Measurements from ENCODE around the gene TDG.
"Not testable (repeated sequence)": the region's sequence is repeated elsewhere in the genome, so short reads cannot be mapped to it uniquely, and the experiment has no call there.

TDG gene

GRCh38 chr12:103962493-103962892 is 3.2 kb upstream of the TDG start:
- peak; percentile 16 for DNase-seq

- no peak for DNase-seq
Measured at GRCh38 chr12:103964805-103965204, 867 bp upstream of the TDG start.

GRCh38 chr12:103965255-103965589 is 450 bp upstream of the TDG start:
- DNase-seq = no peak

GRCh38 chr12:103966736-103967135 is 1.1 kb downstream of the TDG start:
- no peak for DNase-seq

- DNase-seq = no peak
Measured at GRCh38 chr12:103969391-103969790, 3.7 kb downstream of the TDG start.

GRCh38 chr12:103973909-103974308 is 8.2 kb downstream of the TDG start:
- DNase-seq = peak; percentile 15

GRCh38 chr12:103975368-103975767 is 9.7 kb downstream of the TDG start:
- DNase-seq = no peak

- no peak for DNase-seq
Measured at GRCh38 chr12:103978384-103978982, 12.8 kb downstream of the TDG start.

GRCh38 chr12:103986829-103987228 is 21.2 kb downstream of the TDG start:
- DNase-seq = no peak

- DNase-seq = no peak
Measured at GRCh38 chr12:103994235-103994634, 28.6 kb downstream of the TDG start.

GRCh38 chr12:103996595-103996994 is 30.9 kb downstream of the TDG start:
- no peak for DNase-seq

- no peak for DNase-seq
Measured at GRCh38 chr12:103997286-103997900, 31.7 kb downstream of the TDG start.

GRCh38 chr12:103998976-103999375 is 33.3 kb downstream of the TDG start:
- no peak for DNase-seq

- no peak for DNase-seq
Measured at GRCh38 chr12:104000807-104001434, 35.2 kb downstream of the TDG start.

- no peak for DNase-seq
Measured at GRCh38 chr12:104002686-104003085, 37.0 kb downstream of the TDG start.

GRCh38 chr12:104003596-104003995 is 37.9 kb downstream of the TDG start:
- no peak for DNase-seq

GRCh38 chr12:104006929-104007328 is 41.3 kb downstream of the TDG start:
- DNase-seq = peak; percentile 64

GRCh38 chr12:104010121-104010520 is 44.4 kb downstream of the TDG start:
- no peak for DNase-seq

GRCh38 chr12:104010606-104011169 is 45.0 kb downstream of the TDG start:
- DNase-seq = no peak

GRCh38 chr12:104011253-104011652 is 45.6 kb downstream of the TDG start:
- no peak for DNase-seq

- peak; percentile 52 for DNase-seq
Measured at GRCh38 chr12:104012331-104012730, 46.7 kb downstream of the TDG start.

- DNase-seq = not testable (repeated sequence)
Measured at GRCh38 chr12:104021862-104022261, 56.2 kb downstream of the TDG start.

- DNase-seq = no peak
Measured at GRCh38 chr12:104022786-104023185, 57.1 kb downstream of the TDG start.

- DNase-seq = no peak
Measured at GRCh38 chr12:104023710-104024109, 58.0 kb downstream of the TDG start.
